PFSK-1 (cell line): ENCODE data around the gene UST.

Source experiments
- FOXP2 ChIP-seq: optimal IDR thresholded peaks from 2 replicates; pipeline ENCODE3; 2011; ENCODE audit warnings: borderline replicate concordance, control low read depth, inconsistent platforms; ENCODE audit not compliant: insufficient read depth; ENCODE audit errors: extremely low read length, extremely low read depth
- POLR2AphosphoS5 ChIP-seq: IDR thresholded peaks from 2 replicates; pipeline ENCODE4 v1.6.1; 2012; ENCODE audit warnings: low read depth, mild to moderate bottlenecking, control low read depth, low read length, moderate library complexity
- REST ChIP-seq, 2 experiments: IDR thresholded peaks; 2 replicates each; pipeline versions ENCODE4 v1.6.1 to v1.8.0; 2011 to 2012; ENCODE audit warnings: low read depth in 2 of 2, low read length in 2 of 2, control low read depth in 1 of 2, inconsistent platforms in 1 of 2, mild to moderate bottlenecking in 1 of 2, moderate library complexity in 1 of 2; ENCODE audit not compliant: insufficient read depth in 1 of 2
- SIN3A ChIP-seq: IDR thresholded peaks from 2 replicates; pipeline ENCODE4 v1.6.1; 2012; ENCODE audit warnings: mild to moderate bottlenecking, low read length, moderate library complexity, borderline replicate concordance; ENCODE audit not compliant: insufficient read depth
- TAF1 ChIP-seq: IDR thresholded peaks from 2 replicates; pipeline ENCODE4 v1.6.1; 2012; ENCODE audit warnings: low read length, control low read depth, borderline replicate concordance; ENCODE audit not compliant: insufficient read depth

UST gene

GRCh38 chr6:148727104-148727503 lies 19.7 kb upstream of the UST start:
- TF ChIP-seq REST (IDR thresholded peaks at IDR 0.05; ENCODE audit: insufficient read depth in 1 of 2, low read depth in 2 of 2, low read length in 2 of 2) (no peak), TAF1 (no peak), POLR2AphosphoS5 (no peak), SIN3A (no peak), FOXP2 (no peak)

GRCh38 chr6:148735989-148736388 lies 10.8 kb upstream of the UST start:
- TF ChIP-seq REST (IDR thresholded peaks at IDR 0.05; ENCODE audit: insufficient read depth in 1 of 2, low read depth in 2 of 2, low read length in 2 of 2) (no peak), POLR2AphosphoS5 (no peak), TAF1 (no peak), FOXP2 (no peak), SIN3A (no peak)

GRCh38 chr6:148736774-148737412 lies 9.9 kb upstream of the UST start:
- TF ChIP-seq POLR2AphosphoS5: no peak
- TF ChIP-seq SIN3A: no peak
- TF ChIP-seq REST (IDR thresholded peaks at IDR 0.05; ENCODE audit: insufficient read depth in 1 of 2, low read depth in 2 of 2, low read length in 2 of 2): no peak
- TF ChIP-seq TAF1: no peak
- TF ChIP-seq FOXP2: no peak

- TF ChIP-seq POLR2AphosphoS5: no peak
- TF ChIP-seq SIN3A: no peak
- no peak for TF ChIP-seq REST (IDR thresholded peaks at IDR 0.05; ENCODE audit: insufficient read depth in 1 of 2, low read depth in 2 of 2, low read length in 2 of 2)
- TF ChIP-seq TAF1: no peak
- no peak for TF ChIP-seq FOXP2
These were observed 9.0 kb upstream of the UST start for GRCh38 chr6:148737806-148738205.
